Pancreas (tissue), 10 donors: ENCODE data around the gene PCDHGB1. TPM values are rescaled to one million over a fixed set of nuclear protein-coding genes. Genes with fewer than 3 reads are reported as not detected.

Source experiments
- ATAC-seq, 4 donors: fragments of 200-7000 bp; cut with Tn5 transposase; one replicate each; pipeline versions ENCODE4 v1.8.0 to v1.9.1; 2020; ENCODE audit warnings: mild to moderate bottlenecking in 4 of 4, moderate library complexity in 4 of 4
- DNase-seq, 6 donors: peaks; one replicate each; pipeline ENCODE4 v3.0.0-alpha.2; 2020
- FAIRE-seq: peaks from 2 replicates; lab custom pipeline; 2012; peaks lifted over from hg19 to GRCh38; lab: Jason Lieb, UNC
- H3K27ac ChIP-seq, 4 donors: fragments of 200-600 bp; sonication (generic); 1 replicate in 3 of 4; 2 replicates in 1 of 4; pipeline versions ENCODE4 v1.5.0 to v1.8.0; 2020
- H3K27me3 ChIP-seq, 4 donors: fragments of 200-600 bp; one replicate each; pipeline ENCODE4 v1.8.0; 2021
- H3K36me3 ChIP-seq, 3 donors: fragments of 200-600 bp; sonication (generic) in 1 of 3; one replicate each; pipeline versions ENCODE4 v1.5.0 to v1.8.0; 2020 to 2021
- H3K4me1 ChIP-seq, 3 donors: fragments of 200-600 bp; one replicate each; pipeline ENCODE4 v1.8.0; 2021
- H3K4me3 ChIP-seq, 4 donors: fragments of 200-600 bp; sonication (generic) in 2 of 4; one replicate each; pipeline versions ENCODE4 v1.5.0 to v1.8.0; 2020 to 2021
- H3K9me3 ChIP-seq, 4 donors: fragments of 200-600 bp; one replicate each; pipeline ENCODE4 v1.8.0; 2021
- CTCF ChIP-seq, 4 donors: fragments of 200-600 bp; sonication (generic) in 3 of 4; IDR thresholded peaks; one replicate each; pipeline versions ENCODE4 v1.5.0 to v1.8.0; 2021; ENCODE audit warnings: antibody characterized with exemption in 4 of 4
- WGBS, 2 donors: extraction: QIAGEN DNeasy Blood & Tissue Kit; methylation state at CpG; one replicate each; pipeline ENCODE4 v1.1.7; 2013; 5-methylcytosine and 5-hydroxymethylcytosine counted together
- intact Hi-C, 3 donors: fragments of 100-400 bp; cut with DNase I; formaldehyde crosslinking; loops; one replicate each; pipeline versions ENCODE4 v1.11.1 to v1.14.2; 2022
- polyA plus RNA-seq, 2 donors: library from polyadenylated mRNA; stranded (reverse); fragments of 200-250 nt; gene quantifications; one replicate each; pipeline ENCODE4 v1.2.3, GENCODE V29; 2013
- total RNA-seq, 6 donors: library from RNA; stranded (reverse); fragmentation: NEBNext Ultra II Directional in 4 of 6; extraction: Animal tissue kit (Norgen Biotek cat#: 25700) in 4 of 6; gene quantifications; one replicate each; pipeline versions ENCODE4 v1.2.1 to v1.2.4, GENCODE V29; 2021 to 2023
- donor health status: healthy with polysubstance abuse.
- donor health status: DM: no; HTN: no; CAD: no; lungs with moderate emphysema.
- donor health status: DM: no; HTN: no; CAD: no.
- donor health status: control.
- donor health status: control.
- donor health status: Bipolar disorder and iron deficiency.
- donor health status: DM: yes; HTN: yes; CAD: no.
- donor health status: DM: no; HTN: no; CAD: no.
- donor health status: DM: no; HTN: no; CAD: no.
- donor health status: DM: yes; HTN: yes; CAD: no.

Gene PCDHGB1
- total and polyA plus RNA-seq, 8 donors = 0.31 to 3.2 (median 1.7) TPM

GRCh38 chr5:141319202-141319601 lies 30.7 kb upstream of the PCDHGB1 start:
- intact Hi-C loops = no loop called here
- Histone ChIP-seq H3K4me3 (no peak overlapping the region), H3K27me3 (no peaks in the 10 kb centered on the region), H3K27ac (no peak overlapping the region), H3K9me3 (peaks cover 0 to 34% (median 10%) of the 10 kb centered on the region in 4 donors), H3K36me3 (peaks cover 0 to 16% (median 0%) of the 10 kb centered on the region in 3 donors), H3K4me1 (no peaks in the 10 kb centered on the region)
- FAIRE-seq (no peak), DNase-seq (no peak), ATAC-seq (no peak)
- TF ChIP-seq CTCF (IDR thresholded peaks at IDR 0.05) = no peak
- 98 to 99% methylated on average over 6 of the region's 6 CpGs for WGBS, 2 donors

DNA sequence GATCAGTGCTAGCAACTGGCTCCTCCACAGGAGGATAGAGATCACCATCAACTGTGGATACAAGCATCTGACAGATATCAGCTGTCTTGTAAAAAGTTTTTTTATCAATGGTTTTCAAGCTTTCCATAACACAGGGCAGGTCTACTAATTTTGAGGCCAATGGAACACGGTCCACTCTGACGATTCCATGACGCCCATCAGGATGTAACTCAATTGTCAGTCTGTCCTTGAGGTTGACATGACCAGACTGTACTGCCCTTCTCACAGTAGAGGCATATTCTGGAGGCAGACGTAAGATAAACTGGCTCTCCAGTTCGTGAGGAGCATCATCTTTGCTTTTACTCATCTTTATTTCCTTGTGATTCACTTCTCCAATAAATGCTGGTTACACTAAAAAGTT lies 30.2 kb upstream of the PCDHGB1 start:
- Histone ChIP-seq H3K27me3 (no peaks in the 10 kb centered on the region), H3K36me3 (peaks cover 0 to 16% (median 0%) of the 10 kb centered on the region in 3 donors), H3K4me3 (peak overlapping the region; percentile 63 to 74 (median 71)), H3K27ac (peak overlapping the region in 2 of 4 donors; percentile 85 to 91), H3K4me1 (no peaks in the 10 kb centered on the region), H3K9me3 (peaks cover 0 to 34% (median 10%) of the 10 kb centered on the region in 4 donors)
- FAIRE-seq (no peak), DNase-seq (no peak), ATAC-seq (no peak)
- no peak for TF ChIP-seq CTCF (IDR thresholded peaks at IDR 0.05)
- WGBS, 2 donors = 70 to 73% methylated on average over 5 of the region's 5 CpGs
- intact Hi-C loops = no loop called here

GRCh38 chr5:141320225-141321169 lies 29.4 kb upstream of the PCDHGB1 start, which contains the start of gene TAF7:
TSS of gene TAF7 (minus strand) at chr5:141320784. CDS start at chr5:141320044, 740 bp downstream.
- no peaks in the 10 kb centered on the region for H3K27me3 ChIP-seq
- TF ChIP-seq CTCF (IDR thresholded peaks at IDR 0.05) = peak; percentile 45 to 74 (median 64)
- ATAC-seq (peak; percentile 98 to 100 (median 100)), DNase-seq (peak; percentile 87 to 97 (median 92)), FAIRE-seq (no peak)
- no peaks in the 10 kb centered on the region for H3K4me1 ChIP-seq
- 1% methylated on average over 67 of the region's 67 CpGs for WGBS, 2 donors
- intact Hi-C loops = no loop called here
- H3K36me3 ChIP-seq = peaks cover 0 to 16% (median 0%) of the 10 kb centered on the region in 3 donors
- H3K4me3 ChIP-seq = peak within 1 kb of the TSS; percentile 63 to 74 (median 71)
- peak within 1 kb of the TSS; percentile 85 to 94 (median 92) for H3K27ac ChIP-seq
- H3K9me3 ChIP-seq = peaks cover 0 to 33% (median 9%) of the 10 kb centered on the region in 4 donors

DNA sequence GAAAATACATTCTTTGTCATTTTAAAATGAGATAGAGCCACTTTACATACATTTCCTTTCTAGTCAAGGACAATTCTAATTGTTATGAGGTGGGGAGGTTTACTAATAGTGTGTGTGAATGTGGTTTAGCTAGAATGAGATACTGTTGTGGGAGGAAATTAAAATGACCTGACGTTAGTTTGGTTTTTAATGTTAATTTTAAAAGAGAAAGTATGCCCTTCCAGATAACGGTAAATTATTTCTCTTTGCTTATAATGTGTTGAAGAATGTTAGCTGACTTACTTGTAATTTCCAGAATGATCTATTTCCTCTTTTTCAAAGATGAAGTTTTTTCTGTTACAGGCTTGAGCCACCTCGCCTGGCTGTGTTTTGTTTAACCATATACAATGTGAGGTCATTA lies 27.6 kb upstream of the PCDHGB1 start:
- Histone ChIP-seq H3K4me1 (no peaks in the 10 kb centered on the region), H3K27me3 (no peaks in the 10 kb centered on the region), H3K9me3 (peaks cover 0 to 22% (median 8%) of the 10 kb centered on the region in 4 donors), H3K36me3 (peaks cover 0 to 11% (median 0%) of the 10 kb centered on the region in 3 donors), H3K27ac (no peak overlapping the region), H3K4me3 (no peak overlapping the region)
- no peak for TF ChIP-seq CTCF (IDR thresholded peaks at IDR 0.05)
- 90 to 95% methylated on average over 3 of the region's 3 CpGs for WGBS, 2 donors
- ATAC-seq = no peak
- DNase-seq = no peak
- intact Hi-C loops = no loop called here
- no peak for FAIRE-seq
